Stimulated activated CD8-positive, alpha-beta memory T cell treated with anti-CD3 and anti-CD28 coated beads, Interleukin-7, amount 100 ng/mL, for 1 hour (primary cell): ENCODE results near the gene KCNH2.
A peak's percentile ranks its signal among the peaks of the same experiment; 100 is the strongest.
"Not testable (repeated sequence)": the region's sequence is repeated elsewhere in the genome, so short reads cannot be mapped to it uniquely, and the experiment has no call there.

Source experiments
- DNase-seq, 2 donors: peaks; one replicate each; pipeline ENCODE4 v3.0.0-alpha.2; 2020; ENCODE audit warnings: low read depth in 2 of 2

The KCNH2 gene, protein sequence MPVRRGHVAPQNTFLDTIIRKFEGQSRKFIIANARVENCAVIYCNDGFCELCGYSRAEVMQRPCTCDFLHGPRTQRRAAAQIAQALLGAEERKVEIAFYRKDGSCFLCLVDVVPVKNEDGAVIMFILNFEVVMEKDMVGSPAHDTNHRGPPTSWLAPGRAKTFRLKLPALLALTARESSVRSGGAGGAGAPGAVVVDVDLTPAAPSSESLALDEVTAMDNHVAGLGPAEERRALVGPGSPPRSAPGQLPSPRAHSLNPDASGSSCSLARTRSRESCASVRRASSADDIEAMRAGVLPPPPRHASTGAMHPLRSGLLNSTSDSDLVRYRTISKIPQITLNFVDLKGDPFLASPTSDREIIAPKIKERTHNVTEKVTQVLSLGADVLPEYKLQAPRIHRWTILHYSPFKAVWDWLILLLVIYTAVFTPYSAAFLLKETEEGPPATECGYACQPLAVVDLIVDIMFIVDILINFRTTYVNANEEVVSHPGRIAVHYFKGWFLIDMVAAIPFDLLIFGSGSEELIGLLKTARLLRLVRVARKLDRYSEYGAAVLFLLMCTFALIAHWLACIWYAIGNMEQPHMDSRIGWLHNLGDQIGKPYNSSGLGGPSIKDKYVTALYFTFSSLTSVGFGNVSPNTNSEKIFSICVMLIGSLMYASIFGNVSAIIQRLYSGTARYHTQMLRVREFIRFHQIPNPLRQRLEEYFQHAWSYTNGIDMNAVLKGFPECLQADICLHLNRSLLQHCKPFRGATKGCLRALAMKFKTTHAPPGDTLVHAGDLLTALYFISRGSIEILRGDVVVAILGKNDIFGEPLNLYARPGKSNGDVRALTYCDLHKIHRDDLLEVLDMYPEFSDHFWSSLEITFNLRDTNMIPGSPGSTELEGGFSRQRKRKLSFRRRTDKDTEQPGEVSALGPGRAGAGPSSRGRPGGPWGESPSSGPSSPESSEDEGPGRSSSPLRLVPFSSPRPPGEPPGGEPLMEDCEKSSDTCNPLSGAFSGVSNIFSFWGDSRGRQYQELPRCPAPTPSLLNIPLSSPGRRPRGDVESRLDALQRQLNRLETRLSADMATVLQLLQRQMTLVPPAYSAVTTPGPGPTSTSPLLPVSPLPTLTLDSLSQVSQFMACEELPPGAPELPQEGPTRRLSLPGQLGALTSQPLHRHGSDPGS

GRCh38 chr7:150978126-150978789 lies at the start of gene KCNH2:
Gene KCNH2 (minus strand): TSS chr7:150978321. CDS start chr7:150977913, 408 bp downstream.
- no peak for DNase-seq

- DNase-seq = not testable (repeated sequence)
Observed at GRCh38 chr7:151027728-151028130, 49.6 kb upstream of the KCNH2 start.

GRCh38 chr7:151026771-151027727 lies 48.9 kb upstream of the KCNH2 start:
- not testable (repeated sequence) for DNase-seq

DNA sequence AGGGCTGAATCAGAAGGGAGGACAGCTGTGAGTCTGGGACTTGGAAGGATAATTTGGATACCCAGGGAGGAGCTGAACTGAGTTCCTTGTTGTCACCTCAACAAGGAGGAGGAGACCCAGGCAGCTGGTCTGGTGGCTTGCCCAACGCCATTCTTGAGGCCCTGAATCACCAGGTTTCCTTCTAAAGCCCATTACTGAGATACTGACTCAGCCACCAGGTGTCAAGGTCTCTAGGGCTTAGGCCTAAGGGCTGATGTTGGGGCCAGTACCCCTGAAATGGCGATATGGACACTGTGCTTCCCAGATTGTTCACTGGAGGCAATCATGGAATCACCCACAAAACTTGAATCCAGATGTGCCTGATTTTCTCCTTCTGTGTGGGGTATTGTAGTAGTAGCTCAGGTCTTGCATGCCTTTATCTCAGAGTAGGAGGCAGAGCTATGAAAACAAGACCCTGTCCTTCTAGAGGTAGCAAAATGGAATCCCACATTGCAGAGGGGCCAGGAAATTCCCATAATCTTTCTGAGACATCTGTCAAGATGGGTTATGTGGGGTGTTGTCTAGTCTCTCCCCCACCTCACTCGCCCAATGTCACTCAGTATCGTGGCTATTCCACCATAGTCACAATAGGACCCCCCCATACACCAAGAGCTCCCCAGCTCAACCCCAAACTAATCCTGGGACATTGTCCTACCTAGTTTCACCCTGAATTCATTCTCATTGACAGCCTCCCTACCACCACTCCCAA lies 48.0 kb upstream of the KCNH2 start:
- no peak for DNase-seq

- no peak for DNase-seq
Observed at GRCh38 chr7:151024435-151025056, 46.4 kb upstream of the KCNH2 start, which contains the start of gene ATG9B. Gene ATG9B (minus strand): TSS chr7:151024494. CDS start chr7:151024423, 71 bp downstream.

GRCh38 chr7:151023232-151023631 lies 45.1 kb upstream of the KCNH2 start:
- DNase-seq = no peak

GRCh38 chr7:151020231-151020630 lies 42.1 kb upstream of the KCNH2 start:
- no peak for DNase-seq

- DNase-seq = no peak
Observed at GRCh38 chr7:151019130-151019447, 41.0 kb upstream of the KCNH2 start.

DNA sequence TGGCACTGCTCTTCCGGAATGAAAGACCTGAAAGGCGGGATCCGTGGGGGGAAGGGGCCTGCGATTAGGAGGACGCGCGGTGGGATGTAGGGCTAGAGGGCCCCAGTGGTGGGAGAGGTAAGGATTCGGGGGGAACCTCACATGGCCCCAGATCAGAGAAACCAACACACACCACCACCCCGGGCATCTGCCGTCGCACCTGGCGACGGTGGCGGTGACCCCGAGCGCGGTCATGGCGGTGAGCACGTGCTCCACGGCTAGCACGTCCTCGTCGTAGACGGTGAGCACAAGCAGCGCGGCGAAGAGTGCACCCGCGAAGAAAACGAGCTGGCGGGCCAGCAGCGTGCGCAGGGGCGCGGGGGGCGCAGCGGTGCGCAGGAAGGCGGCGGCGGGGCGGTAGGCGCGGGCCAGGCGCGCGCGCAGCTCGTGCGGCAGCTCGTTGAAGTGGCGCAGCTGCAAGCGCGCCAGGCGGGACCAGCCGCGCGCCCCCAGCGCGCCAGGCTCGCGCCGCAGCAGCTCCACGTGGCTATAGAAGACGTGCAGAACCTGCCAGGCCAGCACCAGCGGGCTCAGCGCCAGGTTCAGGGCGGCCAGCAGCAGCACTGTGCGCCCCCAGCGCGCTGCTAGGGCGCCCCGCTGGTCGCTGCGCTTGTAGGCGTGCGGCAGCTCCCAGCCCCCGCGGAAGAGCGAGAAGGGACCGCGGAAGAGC lies 40.5 kb upstream of the KCNH2 start:
- no peak for DNase-seq

- peak; percentile 59 to 76 for DNase-seq
Observed at GRCh38 chr7:151017953-151018420, 39.9 kb upstream of the KCNH2 start.

- no peak for DNase-seq
Observed at GRCh38 chr7:151017370-151017952, 39.3 kb upstream of the KCNH2 start.

- DNase-seq = no peak
Observed at GRCh38 chr7:151016942-151017341, 38.8 kb upstream of the KCNH2 start.

DNA sequence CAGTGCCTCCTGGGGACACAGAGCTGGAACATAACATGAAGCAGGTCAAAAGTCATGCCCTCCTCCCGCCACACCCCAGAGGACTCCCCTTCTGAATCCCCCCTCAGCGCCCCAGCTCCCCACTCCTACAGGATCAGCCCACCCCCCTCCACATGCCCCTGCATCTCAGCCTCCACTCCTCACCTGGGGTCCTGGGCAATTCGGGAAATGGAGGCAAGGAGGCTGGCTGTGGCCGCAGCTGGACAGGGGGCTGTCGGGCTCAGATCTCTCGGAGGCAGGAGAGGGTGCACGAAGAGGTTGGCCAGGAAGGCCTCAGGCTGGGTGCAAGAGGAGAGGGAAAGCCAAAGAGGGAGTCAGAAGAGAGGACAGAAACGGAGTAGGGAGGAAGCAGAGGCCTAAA lies 38.4 kb upstream of the KCNH2 start:
- no peak for DNase-seq

DNA sequence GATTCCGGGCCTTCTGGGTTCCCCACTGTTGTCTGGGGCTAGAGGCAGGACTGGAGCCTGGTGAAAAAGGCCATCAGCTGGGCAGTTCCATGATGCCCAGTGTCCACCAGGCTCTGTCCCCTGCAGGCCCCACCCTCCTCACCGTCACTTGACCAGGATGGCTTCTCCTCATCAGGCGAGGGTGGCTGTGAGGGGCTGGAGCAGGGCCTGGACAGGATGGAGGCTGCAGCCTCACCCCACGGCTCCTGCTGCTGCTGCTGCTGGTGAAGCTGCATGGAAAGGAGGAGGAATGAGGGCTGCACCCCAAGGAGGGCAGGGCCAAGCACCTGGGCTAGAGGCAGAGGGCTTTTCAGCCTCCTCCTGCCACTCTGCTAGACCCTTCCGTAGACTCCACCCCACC lies 37.8 kb upstream of the KCNH2 start:
- no peak for DNase-seq

GRCh38 chr7:151014950-151015349 lies 36.8 kb upstream of the KCNH2 start:
- no peak for DNase-seq

DNA sequence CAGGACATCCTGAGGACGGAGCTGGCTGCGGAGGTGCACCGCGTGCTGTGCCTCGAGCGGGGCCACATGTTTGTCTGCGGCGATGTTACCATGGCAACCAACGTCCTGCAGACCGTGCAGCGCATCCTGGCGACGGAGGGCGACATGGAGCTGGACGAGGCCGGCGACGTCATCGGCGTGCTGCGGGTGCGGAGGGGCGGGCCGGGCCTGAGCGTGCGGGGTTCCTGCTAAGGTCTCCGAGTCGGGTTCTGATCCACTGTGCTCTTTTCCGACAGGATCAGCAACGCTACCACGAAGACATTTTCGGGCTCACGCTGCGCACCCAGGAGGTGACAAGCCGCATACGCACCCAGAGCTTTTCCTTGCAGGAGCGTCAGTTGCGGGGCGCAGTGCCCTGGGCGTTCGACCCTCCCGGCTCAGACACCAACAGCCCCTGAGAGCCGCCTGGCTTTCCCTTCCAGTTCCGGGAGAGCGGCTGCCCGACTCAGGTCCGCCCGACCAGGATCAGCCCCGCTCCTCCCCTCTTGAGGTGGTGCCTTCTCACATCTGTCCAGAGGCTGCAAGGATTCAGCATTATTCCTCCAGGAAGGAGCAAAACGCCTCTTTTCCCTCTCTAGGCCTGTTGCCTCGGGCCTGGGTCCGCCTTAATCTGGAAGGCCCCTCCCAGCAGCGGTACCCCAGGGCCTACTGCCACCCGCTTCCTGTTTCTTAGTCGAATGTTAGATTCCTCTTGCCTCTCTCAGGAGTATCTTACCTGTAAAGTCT lies 35.8 kb upstream of the KCNH2 start:
- peak; percentile 70 to 76 for DNase-seq

- DNase-seq = no peak
Observed at GRCh38 chr7:151013356-151013732, 35.2 kb upstream of the KCNH2 start.
